ENCODE results near the gene NCOA3.
A peak's percentile ranks its signal among the peaks of the same experiment; 100 is the strongest.

The NCOA3 gene

DNA sequence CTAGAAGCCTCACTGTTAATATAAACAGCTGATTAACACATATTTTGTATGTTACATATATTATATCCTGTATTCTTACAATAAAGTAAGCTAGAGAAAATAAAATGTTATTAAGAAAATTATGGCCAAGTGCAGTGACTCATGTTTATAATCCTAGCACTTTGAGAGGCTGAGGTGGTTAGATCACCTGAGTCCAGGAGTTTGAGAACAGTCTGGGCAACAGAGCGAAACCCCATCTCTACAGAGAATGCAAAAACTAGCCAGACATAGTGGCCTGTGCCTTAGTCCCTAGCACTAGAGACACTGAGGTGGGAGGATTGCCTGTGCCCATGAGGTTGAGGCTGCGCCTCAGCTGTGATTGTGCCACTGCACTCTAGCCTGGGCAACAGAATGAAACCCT is 81.9 kb downstream of the NCOA3 start:
- H3K36me3 ChIP-seq (replicated peaks) = peaks cover 8% of the 10 kb centered on the region
- no peak overlapping the region for H3K27ac ChIP-seq
- no peak for DNase-seq
- H3K27me3 ChIP-seq (replicated peaks) = no peaks in the 10 kb centered on the region
- in situ Hi-C loops (cut with HindIII; ENCODE audit: low pct_ligation_motif_present, low sequenced_read_pairs) = no loop called here
- TF ChIP-seq, protein P1, sequence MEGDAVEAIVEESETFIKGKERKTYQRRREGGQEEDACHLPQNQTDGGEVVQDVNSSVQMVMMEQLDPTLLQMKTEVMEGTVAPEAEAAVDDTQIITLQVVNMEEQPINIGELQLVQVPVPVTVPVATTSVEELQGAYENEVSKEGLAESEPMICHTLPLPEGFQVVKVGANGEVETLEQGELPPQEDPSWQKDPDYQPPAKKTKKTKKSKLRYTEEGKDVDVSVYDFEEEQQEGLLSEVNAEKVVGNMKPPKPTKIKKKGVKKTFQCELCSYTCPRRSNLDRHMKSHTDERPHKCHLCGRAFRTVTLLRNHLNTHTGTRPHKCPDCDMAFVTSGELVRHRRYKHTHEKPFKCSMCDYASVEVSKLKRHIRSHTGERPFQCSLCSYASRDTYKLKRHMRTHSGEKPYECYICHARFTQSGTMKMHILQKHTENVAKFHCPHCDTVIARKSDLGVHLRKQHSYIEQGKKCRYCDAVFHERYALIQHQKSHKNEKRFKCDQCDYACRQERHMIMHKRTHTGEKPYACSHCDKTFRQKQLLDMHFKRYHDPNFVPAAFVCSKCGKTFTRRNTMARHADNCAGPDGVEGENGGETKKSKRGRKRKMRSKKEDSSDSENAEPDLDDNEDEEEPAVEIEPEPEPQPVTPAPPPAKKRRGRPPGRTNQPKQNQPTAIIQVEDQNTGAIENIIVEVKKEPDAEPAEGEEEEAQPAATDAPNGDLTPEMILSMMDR (IDR thresholded peaks at IDR 0.05; ENCODE audit: low read depth, low read length, missing control alignments) = no peak
- H3K4me3 ChIP-seq (ENCODE audit: low read depth, low read length) = no peak overlapping the region

DNA sequence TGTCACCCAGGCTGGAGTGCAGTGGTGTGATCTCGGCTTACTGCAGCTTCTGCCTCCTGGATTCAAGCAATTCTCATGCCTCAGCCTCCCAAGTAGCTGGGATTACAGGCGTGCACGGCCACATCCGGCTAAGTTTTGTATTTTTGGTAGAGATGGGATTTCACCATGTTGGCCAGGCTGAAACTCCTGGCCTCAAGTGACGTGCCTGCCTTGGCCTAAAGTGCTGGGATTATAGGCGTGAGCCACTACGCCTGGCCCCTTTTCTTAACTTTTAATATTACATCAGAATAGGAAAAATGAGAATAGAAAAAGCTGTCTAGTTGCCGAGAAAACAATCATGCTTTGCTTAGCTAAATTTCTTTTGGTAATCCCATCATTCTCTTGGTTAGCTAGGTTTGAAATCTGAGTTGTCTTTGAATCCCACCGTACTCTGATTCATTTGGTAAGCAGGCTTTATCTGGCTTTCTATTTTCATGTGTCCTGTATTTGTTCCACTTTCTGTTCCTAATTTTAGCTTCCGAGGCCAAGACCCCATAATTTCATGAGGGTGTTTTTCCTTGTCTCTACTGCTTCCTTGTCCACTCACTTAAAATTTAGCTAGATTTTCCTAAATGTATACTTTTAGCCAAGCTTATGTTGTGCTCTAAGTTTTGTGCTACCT is 83.5 kb downstream of the NCOA3 start:
- Histone ChIP-seq H3K36me3 (replicated peaks) (peaks cover 8% of the 10 kb centered on the region), H3K27me3 (replicated peaks) (no peaks in the 10 kb centered on the region), H3K4me3 (ENCODE audit: low read depth, low read length) (no peak overlapping the region), H3K27ac (no peak overlapping the region)
- DNase-seq = no peak
- TF ChIP-seq, protein P1 (IDR thresholded peaks at IDR 0.05; ENCODE audit: low read depth, low read length, missing control alignments) = no peak
- in situ Hi-C loops (cut with HindIII; ENCODE audit: low pct_ligation_motif_present, low sequenced_read_pairs) = no loop called here

DNA sequence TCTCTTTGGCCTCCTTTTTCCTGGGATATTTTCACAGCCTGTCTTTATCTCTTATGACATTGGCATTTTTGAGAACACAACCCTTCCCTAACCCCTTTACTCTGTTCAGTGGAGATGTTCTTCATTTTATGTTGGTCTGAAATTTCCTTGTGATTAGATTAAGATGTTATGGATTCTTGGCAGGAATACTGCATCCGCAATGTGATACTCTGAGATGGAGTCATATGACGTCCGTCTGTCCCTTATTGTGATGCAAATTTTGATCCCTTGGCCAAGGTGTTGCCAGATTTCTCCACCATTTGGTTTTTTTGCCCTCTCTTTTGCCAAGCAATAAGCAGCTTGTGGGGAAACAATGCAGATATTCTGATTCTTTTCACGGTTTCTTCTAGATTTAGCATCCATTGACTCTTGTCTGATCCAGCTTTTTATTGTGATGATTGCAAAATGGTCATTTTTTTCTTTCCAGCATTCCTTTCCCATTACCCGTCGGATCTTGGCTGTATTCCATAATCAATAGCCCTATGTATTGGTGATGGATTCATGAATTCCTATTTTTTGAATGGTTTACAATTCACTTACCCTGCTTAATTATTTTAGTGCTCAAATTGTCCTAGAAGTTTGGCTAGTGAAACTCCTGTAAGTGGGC is 85.1 kb downstream of the NCOA3 start:
- peak overlapping the region; percentile 20 for H3K27ac ChIP-seq
- peaks cover 8% of the 10 kb centered on the region for H3K36me3 ChIP-seq (replicated peaks)
- TF ChIP-seq, protein P1 (IDR thresholded peaks at IDR 0.05; ENCODE audit: low read depth, low read length, missing control alignments) = no peak
- peak; percentile 24 for DNase-seq
- H3K4me3 ChIP-seq (ENCODE audit: low read depth, low read length) = no peak overlapping the region
- no peaks in the 10 kb centered on the region for H3K27me3 ChIP-seq (replicated peaks)
- in situ Hi-C loops (cut with HindIII; ENCODE audit: low pct_ligation_motif_present, low sequenced_read_pairs) = no loop called here

DNA sequence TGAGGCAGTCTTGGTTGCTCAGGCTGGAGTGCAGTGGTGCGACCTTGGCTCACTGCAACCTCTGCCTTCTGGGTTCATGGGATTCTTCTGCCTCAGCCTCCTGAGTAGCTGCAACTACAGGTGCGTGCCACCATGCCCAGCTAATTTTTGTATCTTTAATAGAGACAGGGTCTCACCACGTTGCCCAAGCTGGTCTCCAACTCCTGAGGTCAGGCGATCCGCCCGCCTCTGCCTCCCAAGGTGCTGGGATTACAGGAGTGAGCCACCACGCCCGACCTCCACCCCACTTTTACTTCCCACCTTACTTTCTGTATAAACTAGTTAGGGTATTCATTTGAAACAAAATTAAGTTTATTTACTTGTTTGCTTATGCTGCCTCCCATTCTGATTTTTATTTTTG is 86.5 kb downstream of the NCOA3 start:
- H3K36me3 ChIP-seq (replicated peaks) = peaks cover 8% of the 10 kb centered on the region
- TF ChIP-seq, protein P1 (IDR thresholded peaks at IDR 0.05; ENCODE audit: low read depth, low read length, missing control alignments) = no peak
- no peaks in the 10 kb centered on the region for H3K27me3 ChIP-seq (replicated peaks)
- H3K4me3 ChIP-seq (ENCODE audit: low read depth, low read length) = no peak overlapping the region
- no peak overlapping the region for H3K27ac ChIP-seq
- in situ Hi-C loops (cut with HindIII; ENCODE audit: low pct_ligation_motif_present, low sequenced_read_pairs) = no loop called here
- no peak for DNase-seq

DNA sequence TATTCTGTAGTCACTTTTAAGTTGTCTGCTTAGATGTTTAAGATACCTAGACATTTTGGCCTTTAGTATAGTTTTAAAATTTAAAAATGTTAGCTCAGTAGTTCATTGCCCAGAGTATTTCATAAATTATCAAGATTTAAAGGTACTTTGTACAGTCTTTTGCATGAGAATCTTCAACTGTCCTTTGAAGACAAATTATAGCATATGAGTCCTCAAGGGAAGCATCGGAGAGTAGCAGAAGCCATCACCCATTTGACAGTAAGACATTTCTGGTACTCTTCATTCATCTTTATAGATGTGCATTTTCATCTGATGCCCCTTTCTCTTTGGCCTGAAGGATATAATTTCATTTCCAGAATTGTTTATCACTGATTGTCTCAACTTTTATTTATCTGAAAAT is 89.5 kb downstream of the NCOA3 start:
- no peak overlapping the region for H3K4me3 ChIP-seq (ENCODE audit: low read depth, low read length)
- DNase-seq = no peak
- H3K36me3 ChIP-seq (replicated peaks) = peaks cover 5% of the 10 kb centered on the region
- in situ Hi-C loops (cut with HindIII; ENCODE audit: low pct_ligation_motif_present, low sequenced_read_pairs) = no loop called here
- H3K27me3 ChIP-seq (replicated peaks) = no peaks in the 10 kb centered on the region
- no peak overlapping the region for H3K27ac ChIP-seq
- TF ChIP-seq, protein P1 (IDR thresholded peaks at IDR 0.05; ENCODE audit: low read depth, low read length, missing control alignments) = no peak

Measured in brain microvascular endothelial cell (primary cell).